NCI-H2171 (cell line): ENCODE data around the gene SELENOM.
"Not testable (repeated sequence)": the region's sequence is repeated elsewhere in the genome, so short reads cannot be mapped to it uniquely, and the experiment has no call there.

Experiments used
- DNase-seq: peaks from one replicate; lab custom pipeline; 2025; lab: John Stamatoyannopoulos, UW

The SELENOM gene

DNA sequence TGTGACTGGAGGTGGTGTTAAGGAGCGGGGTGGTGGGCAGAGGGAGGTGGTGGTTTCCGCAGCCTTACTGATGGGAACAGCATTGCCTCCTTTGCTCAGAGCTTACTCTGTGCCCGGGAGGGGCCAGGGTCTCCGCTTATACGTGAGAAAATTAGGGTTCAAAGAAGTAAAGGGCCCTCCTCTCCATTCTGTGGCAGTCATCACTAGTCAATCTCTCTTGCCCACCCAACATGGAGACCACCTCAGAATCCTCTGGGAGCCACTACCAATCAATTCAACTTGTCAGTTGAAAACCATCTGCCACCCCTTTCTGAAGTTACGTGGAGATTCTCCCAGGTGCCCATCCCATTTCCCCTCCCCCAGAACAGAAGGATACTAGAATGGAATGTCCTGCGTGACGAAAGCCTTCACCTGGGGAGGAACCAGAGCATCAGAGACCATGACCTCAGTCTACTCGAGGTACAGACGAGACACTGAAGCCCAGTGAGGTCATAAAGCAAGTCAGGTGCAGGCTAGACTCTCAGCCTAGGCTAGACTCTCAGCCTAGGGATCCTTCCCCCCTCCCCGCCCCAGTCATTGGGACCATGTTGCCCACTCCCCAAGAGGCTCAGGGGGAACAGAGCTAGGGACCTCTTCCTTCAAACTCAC lies 2.0 kb downstream of the SELENOM start:
- no peak for DNase-seq

DNA sequence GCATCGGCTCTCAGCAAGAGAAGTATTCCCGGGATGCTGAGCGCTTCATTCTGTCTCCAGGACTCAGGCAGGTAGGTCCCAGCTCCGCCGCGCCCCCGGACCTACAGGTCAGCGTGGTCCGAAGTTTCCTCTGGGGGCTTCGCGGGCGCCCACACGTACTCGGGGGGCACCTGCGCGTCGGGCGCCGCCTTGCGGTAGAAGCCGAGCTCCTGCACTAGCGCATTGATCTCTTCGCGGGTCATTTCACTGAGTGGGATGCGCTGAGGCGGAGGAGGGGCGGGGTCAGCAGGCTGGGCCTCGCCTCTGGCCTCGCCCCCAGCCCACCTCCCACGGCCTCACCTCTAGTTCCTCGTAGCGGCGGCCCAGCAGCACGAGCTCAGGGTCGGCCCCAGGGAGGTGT lies 2.5 kb downstream of the SELENOM start:
- DNase-seq, result no peak

DNA sequence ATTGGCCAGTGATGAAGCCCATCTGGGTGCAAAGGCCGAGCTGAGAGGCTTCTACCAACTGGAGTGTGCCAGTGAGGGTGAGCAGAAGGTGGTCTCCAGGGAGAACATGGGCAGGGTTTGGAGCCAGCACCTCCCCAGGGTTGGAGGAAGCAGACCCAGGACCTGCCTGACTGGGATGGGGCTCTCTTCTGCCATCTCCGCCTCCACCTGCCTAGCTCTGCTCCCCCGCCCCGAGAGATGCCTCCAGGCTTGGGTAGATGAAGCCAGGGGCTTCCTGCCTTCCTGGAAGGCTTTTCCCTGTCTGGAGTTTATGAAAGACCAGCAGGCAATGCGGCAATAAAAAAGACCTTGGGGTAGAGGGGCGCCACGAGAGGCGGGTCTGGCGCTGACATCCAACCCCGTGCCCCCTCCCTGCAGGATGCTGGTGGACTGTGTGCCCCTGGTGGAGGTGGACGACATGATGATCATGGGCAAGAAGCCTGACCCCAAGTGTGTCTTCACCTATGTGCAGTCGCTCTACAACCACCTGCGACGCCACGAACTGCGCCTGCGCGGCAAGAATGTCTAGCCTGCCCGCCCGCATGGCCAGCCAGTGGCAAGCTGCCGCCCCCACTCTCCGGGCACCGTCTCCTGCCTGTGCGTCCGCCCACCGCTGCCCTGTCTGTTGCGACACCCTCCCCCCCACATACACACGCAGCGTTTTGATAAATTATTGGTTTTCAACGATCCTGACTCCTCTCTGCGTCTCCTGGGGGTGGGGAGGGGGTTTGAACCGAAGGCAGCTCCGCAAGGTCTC lies 3.3 kb downstream of the SELENOM start:
- DNase-seq, result no peak

DNA sequence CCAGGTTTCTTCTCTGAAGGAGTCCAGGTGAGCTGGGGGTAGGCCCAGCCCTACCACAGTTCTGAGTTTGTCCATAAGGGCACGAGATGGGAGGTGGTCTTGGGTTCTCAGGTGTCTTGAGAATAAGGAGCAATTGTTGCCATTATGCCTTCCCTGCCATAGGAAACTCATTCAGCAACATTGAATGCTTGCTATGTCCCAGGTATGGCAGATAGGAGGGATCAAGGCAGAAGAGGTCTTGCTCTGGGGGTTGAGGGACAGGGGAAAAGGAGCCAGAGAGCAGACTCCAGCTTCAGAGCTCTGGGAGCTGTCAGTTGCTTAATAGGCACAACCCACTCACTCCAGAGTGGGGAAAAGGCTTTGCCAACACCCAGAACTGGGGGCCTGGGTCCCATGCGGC lies 4.3 kb downstream of the SELENOM start:
- no peak for DNase-seq

DNA sequence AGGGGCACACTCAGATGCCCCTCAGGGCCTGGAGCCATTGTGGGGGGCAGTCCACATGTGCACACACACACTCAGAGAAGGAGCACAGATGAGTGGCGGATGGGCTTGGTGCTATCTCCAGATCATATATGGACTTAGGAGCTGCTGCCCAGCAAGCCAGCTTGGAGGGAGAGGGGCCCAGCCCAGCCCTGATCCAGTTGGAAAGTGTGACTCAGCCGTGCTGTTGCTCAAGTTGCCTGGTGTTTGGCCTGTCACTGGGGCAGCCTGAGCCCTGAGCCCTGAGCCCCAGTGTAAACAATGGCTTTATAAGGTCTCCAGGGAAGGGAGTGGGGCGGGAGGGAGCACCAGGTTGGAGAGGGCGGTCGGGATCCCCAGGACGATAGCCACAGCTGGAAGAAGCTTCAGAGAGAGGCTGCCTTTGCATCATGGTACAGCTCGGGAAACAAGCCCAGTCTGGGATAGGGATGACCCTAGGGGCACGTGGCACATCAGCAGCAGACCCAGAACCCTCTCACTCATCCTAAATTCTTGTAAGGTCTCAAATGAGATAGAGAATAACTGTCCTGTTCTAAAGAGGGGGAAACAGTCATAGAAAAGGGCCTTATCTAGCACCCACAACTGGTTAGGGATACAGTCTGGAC lies 4.8 kb downstream of the SELENOM start:
- DNase-seq, result no peak

DNA sequence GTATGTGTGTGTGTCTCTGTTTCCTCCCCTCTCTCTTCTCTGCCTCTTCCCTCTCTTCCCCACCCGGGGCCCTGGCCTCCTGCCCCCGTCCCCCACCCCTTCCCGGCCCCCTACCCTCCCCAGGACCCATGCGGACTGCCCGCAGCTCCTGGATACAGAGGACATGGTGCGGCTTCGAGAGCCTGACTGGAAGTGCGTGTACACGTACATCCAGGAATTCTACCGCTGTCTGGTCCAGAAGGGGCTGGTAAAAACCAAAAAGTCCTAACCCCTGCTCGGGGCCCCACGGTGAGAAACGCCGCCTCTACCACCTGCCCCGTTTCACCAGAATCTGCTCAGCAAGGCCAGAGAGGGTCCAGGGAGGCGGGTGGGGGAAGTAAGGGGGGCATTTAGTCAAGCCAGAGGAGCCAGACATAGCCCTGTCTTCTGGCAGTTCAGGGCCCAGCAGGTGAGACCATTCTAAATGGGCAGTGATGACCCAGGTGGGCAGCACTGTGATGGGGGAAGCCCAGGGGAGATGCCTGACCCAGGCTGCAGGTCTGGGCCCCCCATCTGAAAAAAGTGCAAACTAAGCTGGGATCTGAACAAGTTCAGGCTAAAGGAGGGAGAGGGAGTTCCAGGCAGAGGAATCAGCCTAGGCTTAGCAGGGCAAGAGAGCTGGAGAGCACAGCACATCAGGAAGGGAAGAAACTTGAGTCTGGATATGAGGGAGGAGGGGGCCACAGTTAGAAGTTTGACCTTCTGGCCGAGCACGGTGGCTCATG lies 6.4 kb downstream of the SELENOM start:
- DNase-seq, result no peak

DNA sequence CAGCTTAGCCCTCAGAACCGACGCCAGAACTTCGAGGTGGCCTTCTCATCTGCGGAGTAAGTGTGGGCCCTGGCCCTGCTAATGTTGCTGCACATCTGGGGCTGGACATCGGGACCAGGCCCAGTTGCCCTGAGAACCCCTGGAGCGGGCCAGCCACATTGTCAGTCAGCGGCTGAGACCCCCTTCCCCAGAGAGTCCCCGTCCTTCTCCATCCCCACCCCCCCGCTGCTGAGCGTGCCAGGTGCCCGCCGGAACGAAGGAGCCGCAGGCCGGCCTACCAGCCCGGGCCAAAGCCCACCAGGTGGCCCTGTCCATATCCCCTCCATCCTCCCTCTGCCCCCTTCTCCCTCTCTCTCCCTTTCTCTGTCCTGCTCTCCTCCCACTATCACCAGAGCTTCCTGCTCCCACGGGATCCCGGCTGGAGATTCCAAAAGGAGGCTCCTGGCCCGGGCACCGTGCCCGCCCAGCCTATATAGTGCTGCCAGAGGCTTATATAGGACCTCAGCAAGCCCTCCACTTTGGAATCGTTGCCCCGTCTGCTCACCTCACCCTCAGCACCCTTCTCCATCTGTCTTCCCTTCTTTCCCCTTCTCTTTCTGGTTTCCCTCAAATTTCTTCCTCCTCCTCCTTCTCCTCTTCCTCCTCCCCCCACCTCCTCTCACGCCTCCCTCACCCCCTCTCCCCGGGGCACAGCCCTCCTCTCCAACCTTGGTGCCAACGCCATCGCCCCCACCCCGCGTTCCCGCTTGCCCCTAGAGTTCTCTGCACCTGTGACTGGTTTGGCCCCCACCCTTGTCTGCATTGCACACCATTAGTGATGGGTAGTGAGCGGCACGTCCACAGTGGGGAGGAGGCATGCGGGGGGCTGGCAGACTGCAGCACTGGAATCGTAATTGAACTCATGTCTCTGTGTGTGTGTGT lies 7.3 kb downstream of the SELENOM start:
- no peak for DNase-seq

DNA sequence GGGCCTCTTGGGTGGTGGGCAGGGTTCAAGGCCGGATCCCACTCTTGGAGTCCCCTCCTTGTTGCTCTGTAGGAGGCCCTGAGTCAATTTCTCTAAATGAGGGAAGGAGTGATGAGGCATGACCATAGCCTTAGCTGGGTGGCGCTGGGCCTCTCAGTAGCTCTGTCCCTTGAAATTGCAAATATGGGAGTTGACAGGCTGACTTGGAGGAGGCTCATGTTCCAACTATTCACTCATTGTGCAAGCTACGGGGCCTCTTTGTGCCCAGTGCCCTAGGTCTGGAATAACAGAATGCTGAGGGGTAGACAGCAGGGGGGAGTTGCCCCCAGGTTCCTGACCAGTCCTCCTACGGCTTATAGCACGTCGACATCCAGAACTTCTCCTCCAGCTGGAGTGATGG lies 8.0 kb downstream of the SELENOM start:
- no peak for DNase-seq

DNA sequence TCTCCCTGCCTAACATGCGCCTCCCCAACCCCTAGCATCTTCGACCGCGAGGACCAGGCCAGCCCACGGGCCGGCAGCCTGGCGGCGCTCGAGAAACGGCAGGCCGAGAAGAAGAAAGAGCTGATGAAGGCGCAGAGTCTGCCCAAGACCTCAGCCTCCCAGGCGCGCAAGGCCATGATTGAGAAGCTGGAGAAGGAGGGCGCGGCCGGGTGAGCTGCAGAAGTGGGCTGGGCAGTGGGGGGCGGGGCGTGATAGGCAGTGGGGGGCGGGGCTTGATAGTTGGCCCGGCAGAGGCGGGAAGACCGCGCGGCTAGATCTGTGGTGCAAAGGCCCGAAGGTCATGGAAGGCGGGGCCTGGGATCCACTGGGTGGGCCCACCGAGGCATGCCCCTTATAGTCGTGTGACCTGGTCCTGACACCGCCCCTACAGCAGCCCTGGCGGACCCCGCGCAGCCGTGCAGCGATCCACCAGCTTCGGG lies 8.7 kb downstream of the SELENOM start:
- DNase-seq, result no peak

DNA sequence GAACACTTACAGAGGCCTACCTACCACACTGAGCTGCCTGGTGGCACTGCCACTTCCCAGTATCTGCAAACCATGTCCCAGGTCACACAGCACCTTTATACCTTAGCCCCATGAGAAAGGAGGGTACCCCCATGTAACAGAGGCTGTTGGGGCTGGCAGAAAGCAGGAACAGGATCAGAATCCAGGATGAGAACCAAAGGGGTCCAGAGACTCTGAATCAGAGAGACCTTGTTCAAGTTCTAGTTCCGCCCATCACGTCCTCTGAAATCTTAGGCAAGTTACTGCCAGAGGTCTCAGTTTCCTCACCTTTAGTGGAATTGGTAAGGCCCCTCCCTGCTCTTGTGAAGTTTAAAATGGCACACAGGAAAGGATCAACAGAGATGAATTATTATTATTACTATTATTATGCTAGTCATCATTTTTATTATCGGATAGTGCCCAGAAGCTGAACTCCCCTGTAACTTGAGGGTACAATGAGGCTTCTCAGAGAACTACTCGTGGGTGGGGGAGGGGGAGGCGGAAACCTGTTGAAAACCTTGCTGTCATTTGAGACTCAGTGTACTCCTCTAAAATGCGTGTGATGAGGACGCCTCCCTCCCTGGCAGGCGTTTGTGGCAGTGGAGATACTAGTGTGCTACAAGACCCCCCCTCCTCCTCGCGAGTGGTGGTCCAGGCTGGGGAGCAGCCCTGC lies 9.3 kb downstream of the SELENOM start:
- DNase-seq, result no peak

DNA sequence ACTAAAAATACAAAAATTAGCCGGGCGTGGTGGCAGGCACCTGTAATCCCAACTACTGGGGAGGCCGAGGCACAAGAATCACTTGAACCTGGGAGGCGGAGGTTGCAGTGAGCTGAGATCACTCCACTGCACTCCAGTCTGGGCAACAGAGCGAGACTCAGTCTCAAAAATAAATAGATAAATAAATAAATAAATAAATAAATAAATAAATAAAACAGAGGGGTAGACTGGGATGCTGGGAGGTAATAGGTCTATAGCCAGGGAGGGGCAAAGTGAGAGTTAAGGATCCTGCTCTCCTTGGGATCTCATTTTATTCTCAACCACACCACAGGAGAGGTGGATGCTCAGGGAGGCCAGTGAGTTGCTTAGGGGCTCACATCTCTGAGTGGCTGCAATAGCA lies 9.8 kb downstream of the SELENOM start:
- not testable (repeated sequence) for DNase-seq

DNA sequence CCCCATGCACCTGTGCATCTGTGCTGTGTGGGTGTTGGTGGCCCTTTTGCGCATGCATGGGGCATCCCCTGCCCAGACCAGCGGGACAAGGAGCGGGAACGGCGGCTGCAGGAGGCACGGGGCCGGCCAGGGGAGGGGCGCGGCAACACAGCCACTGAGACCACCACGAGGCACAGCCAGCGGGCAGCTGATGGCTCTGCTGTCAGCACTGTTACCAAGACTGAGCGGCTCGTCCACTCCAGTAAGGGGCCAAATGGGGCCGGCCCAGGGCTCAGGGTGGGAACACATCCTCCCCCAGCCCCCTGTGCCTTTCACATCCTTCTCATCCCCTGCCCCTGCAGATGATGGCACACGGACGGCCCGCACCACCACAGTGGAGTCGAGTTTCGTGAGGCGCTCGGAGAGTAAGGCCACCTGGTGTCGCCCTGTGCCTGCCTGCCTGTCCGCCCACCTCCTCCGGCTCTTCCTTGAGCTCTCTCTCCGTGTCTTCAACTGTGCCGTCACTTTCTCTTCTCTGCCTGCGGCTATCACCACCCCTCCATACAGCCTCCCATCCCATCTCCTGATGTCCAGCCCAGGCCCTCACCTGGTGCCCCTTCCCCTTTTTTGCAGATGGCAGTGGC lies 10.6 kb downstream of the SELENOM start:
- no peak for DNase-seq

DNA sequence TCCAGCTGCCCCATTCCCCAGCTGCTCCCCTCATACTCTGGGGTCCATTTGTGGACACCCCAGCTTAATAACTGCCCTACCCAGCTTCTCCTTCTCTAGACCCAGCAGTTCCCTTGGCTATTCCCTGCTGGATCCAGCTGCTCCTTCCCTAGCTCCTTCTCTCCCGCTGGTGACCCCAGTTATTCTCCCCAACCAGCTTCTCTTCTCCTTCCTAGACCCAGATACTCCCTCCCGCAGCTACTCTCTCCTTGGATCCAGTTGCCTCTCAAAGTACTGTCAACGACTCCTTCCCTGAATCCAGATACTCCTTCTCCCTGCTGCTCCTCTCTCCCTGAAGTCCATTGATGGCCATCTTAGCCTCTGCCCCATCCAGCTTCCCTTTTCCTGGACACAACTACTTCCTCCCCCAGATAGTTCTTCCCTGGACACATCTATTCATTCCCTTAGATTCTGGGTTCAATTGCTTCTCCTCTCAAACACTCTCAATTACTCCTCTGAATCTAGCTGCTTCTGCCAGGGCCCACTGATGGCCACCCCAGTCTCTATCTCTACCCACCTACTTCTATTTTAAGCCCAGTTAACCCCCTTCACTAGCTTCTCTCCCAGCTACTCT lies 11.6 kb downstream of the SELENOM start:
- DNase-seq, result no peak

DNA sequence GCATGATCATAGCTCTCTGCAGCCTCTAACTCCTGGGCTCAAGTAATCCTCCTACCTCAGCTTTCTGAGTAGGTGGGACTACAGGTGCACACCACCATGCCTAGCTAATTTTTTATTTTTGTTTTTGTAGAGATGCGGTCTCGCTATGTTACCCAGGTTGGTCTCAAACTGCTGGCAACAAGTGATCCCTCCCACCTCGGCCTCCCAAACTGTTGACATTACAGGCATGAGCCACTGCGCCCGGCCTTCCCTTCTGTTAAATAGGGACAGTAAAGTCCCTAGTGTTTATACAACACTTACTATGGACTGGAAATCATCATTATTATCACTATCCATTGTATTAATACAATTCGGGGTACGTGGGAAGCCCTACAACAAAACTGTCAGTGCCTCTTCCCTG lies 12.6 kb downstream of the SELENOM start:
- no peak for DNase-seq

DNA sequence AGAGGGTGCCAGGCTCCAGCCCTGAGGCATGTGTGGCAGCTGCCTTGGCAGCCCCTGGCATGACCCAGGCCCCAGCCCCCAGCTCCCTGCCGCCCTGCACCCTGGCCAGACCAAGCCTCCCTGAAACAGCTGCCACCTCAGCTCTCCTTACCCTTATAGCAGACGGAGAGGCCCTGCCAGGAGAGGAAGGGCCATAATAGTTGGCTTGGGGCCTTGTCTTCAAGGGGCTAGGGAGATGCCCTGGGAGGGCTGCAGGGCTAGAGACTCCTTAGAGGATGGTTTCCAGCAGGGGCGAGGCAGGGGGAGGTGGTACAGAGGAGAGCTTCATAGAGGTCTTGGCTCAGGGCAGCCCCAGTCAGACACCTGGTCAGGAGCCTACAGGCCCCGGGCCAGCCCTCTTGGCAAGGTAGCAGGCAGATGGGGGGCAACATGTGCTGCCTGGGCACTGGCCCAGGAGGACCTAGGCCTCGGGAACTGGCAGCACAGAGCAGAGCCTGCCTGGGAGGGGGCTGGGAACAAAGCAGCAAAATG lies 13.3 kb downstream of the SELENOM start:
- no peak for DNase-seq

DNA sequence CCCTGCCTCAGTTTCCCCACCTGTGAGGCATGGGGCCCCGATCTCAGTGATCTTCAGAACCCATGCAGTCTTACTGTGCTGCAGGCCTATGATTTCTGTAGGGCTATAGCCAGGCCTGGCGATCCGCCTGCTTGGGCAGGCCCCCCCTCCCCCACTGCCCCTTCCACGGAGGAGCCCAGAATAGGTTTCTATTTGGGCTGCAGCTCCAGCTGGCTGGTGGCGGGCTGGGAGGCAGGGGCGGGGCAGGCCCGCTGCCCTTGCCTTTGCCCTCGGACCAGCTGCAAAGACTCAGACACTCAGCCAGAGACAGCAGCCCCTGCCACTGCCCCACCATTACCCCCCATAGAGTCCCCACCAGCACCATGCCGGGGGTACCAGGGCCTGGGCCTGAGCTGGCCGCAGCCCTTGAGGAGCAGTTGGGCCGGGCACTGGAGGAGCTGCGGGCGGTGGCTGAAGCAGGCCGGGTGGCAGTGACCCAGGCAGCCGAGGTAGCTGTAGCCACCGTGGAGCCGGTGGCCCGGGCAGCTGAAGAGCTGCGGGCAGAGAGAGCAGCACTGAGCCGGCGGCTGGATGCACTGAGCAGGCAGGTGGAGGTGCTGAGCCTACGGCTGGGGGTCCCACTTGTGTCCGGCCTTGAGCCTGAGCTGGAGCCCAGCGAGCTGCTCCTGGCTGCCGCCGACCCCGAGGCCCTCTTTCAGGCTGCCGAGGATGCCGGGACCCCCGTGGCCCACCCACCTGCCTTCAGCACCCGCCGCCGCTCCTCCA lies 14.1 kb downstream of the SELENOM start:
- DNase-seq, result no peak

DNA sequence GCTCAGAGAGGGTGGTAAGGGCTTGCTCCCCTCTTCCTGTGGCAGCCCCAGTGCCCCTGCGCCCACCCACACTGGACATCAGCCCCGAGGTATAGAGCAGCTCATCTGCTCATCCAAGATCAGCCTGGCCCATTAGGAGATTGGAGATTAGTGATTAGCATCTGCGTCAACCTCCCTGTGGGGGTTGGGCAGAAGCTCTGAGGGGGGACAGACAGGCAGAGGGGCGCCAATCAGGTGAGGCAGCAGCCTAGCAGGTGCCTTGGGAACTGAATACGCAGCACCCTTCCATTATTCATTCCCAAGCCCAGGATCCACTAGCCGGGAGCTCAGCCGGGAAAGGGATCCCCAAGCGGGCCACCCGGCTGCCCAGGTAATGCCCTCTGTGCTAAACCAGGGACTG lies 15.2 kb downstream of the SELENOM start:
- no peak for DNase-seq

DNA sequence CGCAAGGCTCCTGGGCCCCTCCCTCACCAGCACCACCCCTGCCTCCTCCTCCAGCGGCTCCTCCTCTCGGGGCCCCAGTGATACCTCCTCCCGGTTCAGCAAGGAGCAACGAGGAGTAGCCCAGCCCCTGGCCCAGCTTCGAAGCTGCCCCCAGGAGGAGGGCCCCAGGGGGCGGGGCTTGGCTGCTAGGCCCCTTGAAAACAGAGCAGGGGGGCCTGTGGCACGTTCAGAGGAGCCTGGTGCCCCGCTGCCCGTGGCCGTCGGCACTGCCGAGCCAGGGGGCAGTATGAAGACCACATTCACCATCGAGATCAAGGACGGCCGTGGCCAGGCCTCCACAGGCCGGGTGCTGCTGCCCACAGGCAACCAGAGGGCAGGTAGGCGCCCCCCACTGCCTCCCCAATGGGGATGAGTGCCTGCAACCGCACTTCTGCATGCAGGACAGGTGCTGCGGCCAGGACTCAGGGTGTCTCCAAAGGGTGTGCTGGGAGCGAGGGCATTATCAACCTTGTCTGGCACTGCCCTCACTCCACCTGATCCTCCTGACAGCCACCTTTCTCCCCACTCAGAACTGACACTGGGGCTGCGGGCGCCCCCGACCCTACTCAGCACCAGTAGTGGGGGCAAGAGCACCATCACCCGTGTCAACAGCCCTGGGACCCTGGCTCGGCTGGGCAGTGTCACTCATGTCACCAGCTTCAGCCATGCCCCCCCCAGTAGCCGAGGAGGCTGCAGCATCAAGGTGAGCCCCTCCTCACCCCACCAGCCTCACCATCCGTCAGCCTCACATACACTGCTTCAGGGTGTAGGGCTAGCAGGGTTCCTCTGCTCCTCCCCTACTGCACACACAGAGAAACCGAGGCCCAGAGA lies 16.0 kb downstream of the SELENOM start:
- DNase-seq, result no peak
